ENCODE data around the gene WDR70.

WDR70 gene

GRCh38 chr5:37757980-37758582, 379.0 kb downstream of the WDR70 start:
- Histone ChIP-seq H3K4me1 (ENCODE audit: control insufficient read depth, insufficient read depth, low read length) (no peaks in the 10 kb centered on the region), H3K27ac (ENCODE audit: low read depth, low read length) (no peak overlapping the region), H3K27me3 (ENCODE audit: control insufficient read depth, insufficient read depth, low read length) (no peaks in the 10 kb centered on the region), H3K9me3 (ENCODE audit: control insufficient read depth, insufficient read depth, low read depth, low read length) (no peaks in the 10 kb centered on the region), H3K36me3 (ENCODE audit: control insufficient read depth, insufficient read depth, low read length) (no peaks in the 10 kb centered on the region), H3K4me3 (ENCODE audit: low read depth, low read length) (no peak overlapping the region), H3K9ac (ENCODE audit: low read length) (no peak overlapping the region)

DNA sequence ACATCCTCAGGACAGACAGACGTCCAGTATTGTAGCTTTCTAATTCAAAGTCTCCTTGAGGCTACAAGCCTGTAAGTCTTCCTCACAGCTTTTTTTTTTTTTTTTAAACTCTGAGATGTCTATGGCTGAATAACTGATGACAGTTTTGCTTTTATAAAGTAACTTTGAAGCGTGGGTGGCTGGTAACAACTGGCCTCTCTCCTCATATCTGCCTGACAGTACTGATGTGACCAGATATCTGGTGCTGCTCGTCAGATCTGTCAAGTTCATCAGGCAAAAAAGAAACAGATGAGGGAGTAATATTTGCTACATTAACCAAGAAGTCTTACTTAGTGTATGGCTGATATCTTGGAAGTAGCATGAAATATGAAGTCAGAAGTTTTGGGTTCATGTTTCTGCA, 388.1 kb downstream of the WDR70 start:
- no peaks in the 10 kb centered on the region for H3K9me3 ChIP-seq (ENCODE audit: control insufficient read depth, insufficient read depth, low read depth, low read length)
- H3K36me3 ChIP-seq (ENCODE audit: control insufficient read depth, insufficient read depth, low read length) = no peaks in the 10 kb centered on the region
- no peak overlapping the region for H3K9ac ChIP-seq (ENCODE audit: low read length)
- no peak overlapping the region for H3K27ac ChIP-seq (ENCODE audit: low read depth, low read length)
- H3K4me3 ChIP-seq (ENCODE audit: low read depth, low read length) = no peak overlapping the region
- no peaks in the 10 kb centered on the region for H3K4me1 ChIP-seq (ENCODE audit: control insufficient read depth, insufficient read depth, low read length)
- no peaks in the 10 kb centered on the region for H3K27me3 ChIP-seq (ENCODE audit: control insufficient read depth, insufficient read depth, low read length)

DNA sequence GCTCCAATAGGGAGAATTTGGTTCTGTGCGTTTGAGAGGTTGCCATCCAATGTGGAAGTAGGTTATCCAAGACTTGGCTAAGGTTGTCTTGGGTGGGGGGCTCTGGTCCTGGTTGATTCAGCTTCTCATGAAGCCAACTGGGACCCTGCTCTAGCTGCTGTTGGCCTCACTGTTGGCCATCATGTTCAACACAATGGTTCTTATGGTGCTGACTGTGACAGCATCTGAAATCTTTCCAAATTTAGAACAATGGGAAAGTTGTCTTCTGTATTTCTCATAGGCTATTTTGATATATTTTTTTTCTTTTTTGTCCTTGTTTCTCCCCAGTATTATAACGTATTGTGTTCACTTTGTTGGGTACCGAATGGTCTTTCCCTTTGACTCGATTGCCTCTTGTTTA, 388.8 kb downstream of the WDR70 start:
- no peaks in the 10 kb centered on the region for H3K4me1 ChIP-seq (ENCODE audit: control insufficient read depth, insufficient read depth, low read length)
- no peaks in the 10 kb centered on the region for H3K27me3 ChIP-seq (ENCODE audit: control insufficient read depth, insufficient read depth, low read length)
- H3K9me3 ChIP-seq (ENCODE audit: control insufficient read depth, insufficient read depth, low read depth, low read length) = no peaks in the 10 kb centered on the region
- H3K36me3 ChIP-seq (ENCODE audit: control insufficient read depth, insufficient read depth, low read length) = no peaks in the 10 kb centered on the region
- H3K9ac ChIP-seq (ENCODE audit: low read length) = no peak overlapping the region
- no peak overlapping the region for H3K27ac ChIP-seq (ENCODE audit: low read depth, low read length)
- no peak overlapping the region for H3K4me3 ChIP-seq (ENCODE audit: low read depth, low read length)

GRCh38 chr5:37768371-37768770, 389.3 kb downstream of the WDR70 start:
- no peaks in the 10 kb centered on the region for H3K27me3 ChIP-seq (ENCODE audit: control insufficient read depth, insufficient read depth, low read length)
- no peak overlapping the region for H3K9ac ChIP-seq (ENCODE audit: low read length)
- no peak overlapping the region for H3K4me3 ChIP-seq (ENCODE audit: low read depth, low read length)
- H3K4me1 ChIP-seq (ENCODE audit: control insufficient read depth, insufficient read depth, low read length) = no peaks in the 10 kb centered on the region
- no peaks in the 10 kb centered on the region for H3K36me3 ChIP-seq (ENCODE audit: control insufficient read depth, insufficient read depth, low read length)
- H3K9me3 ChIP-seq (ENCODE audit: control insufficient read depth, insufficient read depth, low read depth, low read length) = no peaks in the 10 kb centered on the region
- no peak overlapping the region for H3K27ac ChIP-seq (ENCODE audit: low read depth, low read length)

DNA sequence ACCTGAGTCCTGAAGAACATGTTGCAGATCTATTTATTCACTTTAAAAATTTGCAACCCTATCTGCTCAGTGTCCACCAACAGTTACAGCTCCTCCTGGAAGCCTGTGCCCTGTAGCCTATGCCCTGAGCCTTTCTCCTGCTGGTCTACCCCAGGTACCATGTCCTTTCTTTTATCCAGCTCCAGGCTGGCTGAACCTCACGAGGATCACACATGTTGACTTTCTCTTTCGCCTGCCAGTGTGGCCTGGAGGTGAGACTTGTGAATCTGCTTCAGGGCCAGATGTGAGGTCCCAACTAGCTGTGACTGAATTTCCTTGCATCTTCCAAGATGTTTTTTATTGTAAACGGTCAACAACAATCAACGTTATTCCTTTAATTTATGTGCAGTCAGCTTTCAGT, 390.0 kb downstream of the WDR70 start:
- H3K9ac ChIP-seq (ENCODE audit: low read length) = no peak overlapping the region
- peaks cover 6% of the 10 kb centered on the region; the same call in 1 of the 2 replicates for H3K9me3 ChIP-seq (ENCODE audit: control insufficient read depth, insufficient read depth, low read depth, low read length)
- no peak overlapping the region for H3K27ac ChIP-seq (ENCODE audit: low read depth, low read length)
- H3K36me3 ChIP-seq (ENCODE audit: control insufficient read depth, insufficient read depth, low read length) = no peaks in the 10 kb centered on the region
- H3K4me1 ChIP-seq (ENCODE audit: control insufficient read depth, insufficient read depth, low read length) = no peaks in the 10 kb centered on the region
- H3K4me3 ChIP-seq (ENCODE audit: low read depth, low read length) = no peak overlapping the region
- H3K27me3 ChIP-seq (ENCODE audit: control insufficient read depth, insufficient read depth, low read length) = no peaks in the 10 kb centered on the region

GRCh38 chr5:37769840-37770239, 390.7 kb downstream of the WDR70 start:
- Histone ChIP-seq H3K9me3 (ENCODE audit: control insufficient read depth, insufficient read depth, low read depth, low read length) (peaks cover 11% of the 10 kb centered on the region; the same call in 1 of the 2 replicates), H3K36me3 (ENCODE audit: control insufficient read depth, insufficient read depth, low read length) (no peaks in the 10 kb centered on the region), H3K4me1 (ENCODE audit: control insufficient read depth, insufficient read depth, low read length) (no peaks in the 10 kb centered on the region), H3K9ac (ENCODE audit: low read length) (no peak overlapping the region), H3K27me3 (ENCODE audit: control insufficient read depth, insufficient read depth, low read length) (no peaks in the 10 kb centered on the region), H3K27ac (ENCODE audit: low read depth, low read length) (no peak overlapping the region), H3K4me3 (ENCODE audit: low read depth, low read length) (no peak overlapping the region)

- Histone ChIP-seq H3K27me3 (ENCODE audit: control insufficient read depth, insufficient read depth, low read length) (no peaks in the 10 kb centered on the region), H3K4me3 (ENCODE audit: low read depth, low read length) (no peak overlapping the region), H3K9ac (ENCODE audit: low read length) (no peak overlapping the region), H3K36me3 (ENCODE audit: control insufficient read depth, insufficient read depth, low read length) (no peaks in the 10 kb centered on the region), H3K9me3 (ENCODE audit: control insufficient read depth, insufficient read depth, low read depth, low read length) (peaks cover 15% of the 10 kb centered on the region), H3K4me1 (ENCODE audit: control insufficient read depth, insufficient read depth, low read length) (no peaks in the 10 kb centered on the region), H3K27ac (ENCODE audit: low read depth, low read length) (no peak overlapping the region)
Measured at GRCh38 chr5:37770786-37771185, 391.7 kb downstream of the WDR70 start.

DNA sequence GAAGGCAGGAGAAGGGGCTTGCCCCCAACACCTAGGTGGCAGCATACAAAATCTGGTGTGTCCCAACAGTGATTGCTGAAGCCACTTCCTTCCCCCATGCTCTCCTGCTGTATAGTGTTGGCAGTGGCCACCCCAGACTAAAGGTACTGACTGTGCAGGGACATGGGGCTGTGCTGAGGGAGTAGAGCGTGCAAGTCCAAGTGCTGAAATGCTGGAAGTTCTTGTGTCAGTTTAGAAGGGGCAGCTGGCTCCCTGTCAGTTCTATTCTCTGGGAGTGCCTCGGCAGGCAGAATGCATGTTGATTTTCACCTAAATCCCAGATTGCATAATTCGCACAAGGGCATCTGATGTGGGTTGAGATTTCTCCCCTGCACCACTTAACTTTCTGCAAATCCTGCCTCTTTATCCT, 392.1 kb downstream of the WDR70 start:
- no peaks in the 10 kb centered on the region for H3K27me3 ChIP-seq (ENCODE audit: control insufficient read depth, insufficient read depth, low read length)
- H3K4me1 ChIP-seq (ENCODE audit: control insufficient read depth, insufficient read depth, low read length) = no peaks in the 10 kb centered on the region
- no peaks in the 10 kb centered on the region for H3K36me3 ChIP-seq (ENCODE audit: control insufficient read depth, insufficient read depth, low read length)
- H3K9me3 ChIP-seq (ENCODE audit: control insufficient read depth, insufficient read depth, low read depth, low read length) = peaks cover 15% of the 10 kb centered on the region
- no peak overlapping the region for H3K27ac ChIP-seq (ENCODE audit: low read depth, low read length)
- H3K4me3 ChIP-seq (ENCODE audit: low read depth, low read length) = no peak overlapping the region
- no peak overlapping the region for H3K9ac ChIP-seq (ENCODE audit: low read length)

GRCh38 chr5:37771731-37772130, 392.6 kb downstream of the WDR70 start:
- no peak overlapping the region for H3K4me3 ChIP-seq (ENCODE audit: low read depth, low read length)
- H3K9ac ChIP-seq (ENCODE audit: low read length) = no peak overlapping the region
- H3K9me3 ChIP-seq (ENCODE audit: control insufficient read depth, insufficient read depth, low read depth, low read length) = peaks cover 15% of the 10 kb centered on the region
- no peaks in the 10 kb centered on the region for H3K4me1 ChIP-seq (ENCODE audit: control insufficient read depth, insufficient read depth, low read length)
- H3K36me3 ChIP-seq (ENCODE audit: control insufficient read depth, insufficient read depth, low read length) = no peaks in the 10 kb centered on the region
- H3K27me3 ChIP-seq (ENCODE audit: control insufficient read depth, insufficient read depth, low read length) = no peaks in the 10 kb centered on the region
- no peak overlapping the region for H3K27ac ChIP-seq (ENCODE audit: low read depth, low read length)

GRCh38 chr5:37772255-37772654, 393.1 kb downstream of the WDR70 start:
- Histone ChIP-seq H3K9me3 (ENCODE audit: control insufficient read depth, insufficient read depth, low read depth, low read length) (peaks cover 15% of the 10 kb centered on the region), H3K27ac (ENCODE audit: low read depth, low read length) (no peak overlapping the region), H3K27me3 (ENCODE audit: control insufficient read depth, insufficient read depth, low read length) (no peaks in the 10 kb centered on the region), H3K36me3 (ENCODE audit: control insufficient read depth, insufficient read depth, low read length) (no peaks in the 10 kb centered on the region), H3K4me1 (ENCODE audit: control insufficient read depth, insufficient read depth, low read length) (no peaks in the 10 kb centered on the region), H3K9ac (ENCODE audit: low read length) (no peak overlapping the region), H3K4me3 (ENCODE audit: low read depth, low read length) (no peak overlapping the region)

GRCh38 chr5:37773809-37774208, 394.7 kb downstream of the WDR70 start:
- Histone ChIP-seq H3K9ac (ENCODE audit: low read length) (no peak overlapping the region), H3K36me3 (ENCODE audit: control insufficient read depth, insufficient read depth, low read length) (no peaks in the 10 kb centered on the region), H3K9me3 (ENCODE audit: control insufficient read depth, insufficient read depth, low read depth, low read length) (peaks cover 15% of the 10 kb centered on the region), H3K4me3 (ENCODE audit: low read depth, low read length) (no peak overlapping the region), H3K27ac (ENCODE audit: low read depth, low read length) (no peak overlapping the region), H3K4me1 (ENCODE audit: control insufficient read depth, insufficient read depth, low read length) (no peaks in the 10 kb centered on the region), H3K27me3 (ENCODE audit: control insufficient read depth, insufficient read depth, low read length) (no peaks in the 10 kb centered on the region)
